Choroid plexus epithelial cell (primary cell): ENCODE measurements around the gene CLMP.

Source experiments
- DNase-seq: peaks from one replicate; pipeline ENCODE4 v3.0.0-alpha.2; 2010; ENCODE audit warnings: low read depth
- H3K4me3 ChIP-seq: 2 replicates; pipeline ENCODE4 v1.5.1; 2011; ENCODE audit warnings: low read depth, mild to moderate bottlenecking, control low read depth, low read length, moderate library complexity
- CTCF ChIP-seq: conservative IDR thresholded peaks from 2 replicates; pipeline ENCODE4 v1.5.1; 2011; ENCODE audit warnings: low read depth, mild to moderate bottlenecking, control low read depth, inconsistent platforms, low read length, moderate library complexity

Gene CLMP

GRCh38 chr11:123200264-123200663, 5.2 kb upstream of the CLMP start:
- DNase-seq = no peak
- H3K4me3 ChIP-seq = no peak overlapping the region
- TF ChIP-seq CTCF = no peak

DNA sequence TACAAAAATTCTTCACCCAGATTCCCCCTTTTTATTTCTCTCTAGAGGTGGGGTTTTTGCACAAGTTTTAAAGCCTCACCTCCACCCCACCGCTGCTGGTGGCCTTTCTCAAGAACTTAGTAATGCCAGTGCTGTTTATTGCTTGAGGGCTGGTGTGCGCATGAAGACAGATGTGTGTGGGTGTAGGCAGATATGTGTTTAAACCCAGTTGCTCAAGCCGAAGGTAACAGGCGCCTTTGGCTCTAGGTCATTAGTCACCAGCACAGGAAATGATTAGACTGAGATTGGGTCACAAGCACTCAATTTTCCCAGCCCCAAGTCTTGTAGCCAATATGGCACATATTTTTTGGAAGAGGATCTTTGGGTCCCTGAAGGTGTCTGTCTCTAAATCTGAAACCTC, 2.7 kb upstream of the CLMP start:
- no peak for TF ChIP-seq CTCF
- peak; percentile 82 for DNase-seq
- no peak overlapping the region for H3K4me3 ChIP-seq

DNA sequence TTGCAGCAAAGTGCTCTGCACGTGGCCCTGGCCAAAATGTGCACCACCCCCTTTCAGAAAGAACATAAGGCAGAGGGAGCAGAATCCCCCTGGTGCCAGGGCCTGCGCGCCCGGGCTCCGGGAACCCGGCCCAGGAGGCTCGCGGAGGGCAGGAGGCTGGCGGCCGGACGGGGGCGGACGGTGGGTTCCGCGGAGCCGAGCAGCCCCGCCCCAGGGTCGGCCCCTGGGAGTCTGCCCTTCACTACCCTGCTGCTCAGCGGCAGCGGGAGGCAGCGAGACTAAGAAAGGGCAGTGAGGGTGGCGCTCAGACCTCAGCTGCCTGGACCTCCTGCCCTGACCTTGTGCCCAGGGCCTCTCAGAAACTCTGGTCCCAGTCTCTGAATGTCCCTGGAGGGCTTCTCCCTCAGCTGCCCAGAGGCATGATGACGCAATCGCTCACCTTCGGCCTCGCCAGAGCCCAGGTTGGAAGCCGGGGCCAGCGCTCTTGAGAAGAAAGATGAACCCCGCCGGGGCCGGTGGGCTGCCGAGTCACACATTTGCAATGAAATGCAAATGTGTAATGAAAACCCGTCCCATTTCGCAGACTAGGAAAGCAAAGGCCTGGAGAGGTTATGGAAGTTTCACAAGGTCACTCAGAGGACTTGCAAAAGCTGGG, 1.1 kb upstream of the CLMP start:
- no peak for DNase-seq
- H3K4me3 ChIP-seq = peak overlapping the region; percentile 78
- no peak for TF ChIP-seq CTCF

GRCh38 chr11:123194337-123195187, 486 bp downstream of the CLMP start:
- H3K4me3 ChIP-seq = peak overlapping the region; percentile 78
- TF ChIP-seq CTCF = no peak
- no peak for DNase-seq

DNA sequence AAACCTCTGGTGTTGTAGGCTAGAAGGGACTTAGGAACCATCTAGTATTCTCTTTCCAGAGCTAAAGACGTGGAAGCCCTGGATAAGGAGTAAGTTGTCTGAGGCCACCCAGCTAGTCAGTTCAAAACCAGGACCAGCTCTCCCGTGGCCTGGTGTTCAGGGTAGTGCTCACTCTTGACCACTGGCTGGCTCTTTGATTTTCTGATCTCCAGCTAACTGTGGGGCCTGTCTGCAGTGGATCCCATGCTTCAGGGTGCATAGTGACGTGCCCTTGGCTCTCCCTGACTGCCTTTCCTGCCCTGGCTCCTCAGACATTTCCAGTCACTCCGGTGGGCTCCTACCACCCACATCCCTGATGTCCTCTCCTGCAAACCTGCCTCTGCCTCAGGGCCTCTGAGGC, 1.3 kb downstream of the CLMP start:
- peak; percentile 33 for DNase-seq
- TF ChIP-seq CTCF = no peak
- peak overlapping the region; percentile 78 for H3K4me3 ChIP-seq

GRCh38 chr11:123191939-123192338, 3.1 kb downstream of the CLMP start:
- DNase-seq = no peak
- no peak for TF ChIP-seq CTCF
- no peak overlapping the region for H3K4me3 ChIP-seq

- DNase-seq = no peak
- no peak for TF ChIP-seq CTCF
- H3K4me3 ChIP-seq = no peak overlapping the region
Observed at GRCh38 chr11:123190518-123190917, 4.5 kb downstream of the CLMP start.
